ENCODE measurements around the gene APLNR. TPM values are rescaled to one million over a fixed set of nuclear protein-coding genes. Genes with fewer than 3 reads are reported as not detected.

The APLNR gene
- polyA plus RNA-seq, 4 donors = 76.7 to 107 (median 94.6) TPM

- DNase-seq (ENCODE audit: low read depth in 4 of 4, low spot score in 2 of 4) = no peak
These were observed 17.6 kb upstream of the APLNR start for GRCh38 chr11:57254631-57255030.

GRCh38 chr11:57251491-57252104 lies 14.5 kb upstream of the APLNR start:
- DNase-seq (ENCODE audit: low read depth in 4 of 4, low spot score in 2 of 4) = no peak

GRCh38 chr11:57251037-57251436 lies 14.0 kb upstream of the APLNR start:
- DNase-seq (ENCODE audit: low read depth in 4 of 4, low spot score in 2 of 4) = no peak

- DNase-seq (ENCODE audit: low read depth in 4 of 4, low spot score in 2 of 4) = peak in 1 of 4 donors; percentile 44
These were observed 12.6 kb upstream of the APLNR start for GRCh38 chr11:57249384-57250319.

GRCh38 chr11:57248780-57249383 lies 11.8 kb upstream of the APLNR start:
- DNase-seq (ENCODE audit: low read depth in 4 of 4, low spot score in 2 of 4) = peak in 2 of 4 donors; percentile 50 to 57

- no peak for DNase-seq (ENCODE audit: low read depth in 4 of 4, low spot score in 2 of 4)
These were observed 7.9 kb upstream of the APLNR start for GRCh38 chr11:57244911-57245310.

- no peak for DNase-seq (ENCODE audit: low read depth in 4 of 4, low spot score in 2 of 4)
These were observed 4.4 kb upstream of the APLNR start for GRCh38 chr11:57241353-57241972.

- DNase-seq (ENCODE audit: low read depth in 4 of 4, low spot score in 2 of 4) = no peak
These were observed 3.7 kb upstream of the APLNR start for GRCh38 chr11:57240757-57241156.

GRCh38 chr11:57240007-57240406 lies 3.0 kb upstream of the APLNR start:
- no peak for DNase-seq (ENCODE audit: low read depth in 4 of 4, low spot score in 2 of 4)

GRCh38 chr11:57239348-57239747 lies 2.3 kb upstream of the APLNR start:
- no peak for DNase-seq (ENCODE audit: low read depth in 4 of 4, low spot score in 2 of 4)

GRCh38 chr11:57235761-57236703 lies 1.0 kb downstream of the APLNR start:
- DNase-seq (ENCODE audit: low read depth in 4 of 4, low spot score in 2 of 4) = no peak

GRCh38 chr11:57233702-57234101 lies 3.3 kb downstream of the APLNR start:
- DNase-seq (ENCODE audit: low read depth in 4 of 4, low spot score in 2 of 4) = no peak

- DNase-seq (ENCODE audit: low read depth in 4 of 4, low spot score in 2 of 4) = no peak
These were observed 5.4 kb downstream of the APLNR start for GRCh38 chr11:57231539-57232253.

- DNase-seq (ENCODE audit: low read depth in 4 of 4, low spot score in 2 of 4) = no peak
These were observed 6.1 kb downstream of the APLNR start for GRCh38 chr11:57230791-57231538.

- DNase-seq (ENCODE audit: low read depth in 4 of 4, low spot score in 2 of 4) = no peak
These were observed 6.7 kb downstream of the APLNR start for GRCh38 chr11:57230316-57230715.

GRCh38 chr11:57228600-57228999 lies 8.4 kb downstream of the APLNR start:
- DNase-seq (ENCODE audit: low read depth in 4 of 4, low spot score in 2 of 4) = no peak

GRCh38 chr11:57224537-57224936 lies 12.5 kb downstream of the APLNR start:
- DNase-seq (ENCODE audit: low read depth in 4 of 4, low spot score in 2 of 4) = no peak

- DNase-seq (ENCODE audit: low read depth in 4 of 4, low spot score in 2 of 4) = no peak
These were observed 12.9 kb downstream of the APLNR start for GRCh38 chr11:57224128-57224527.

- DNase-seq (ENCODE audit: low read depth in 4 of 4, low spot score in 2 of 4) = no peak
These were observed 13.4 kb downstream of the APLNR start for GRCh38 chr11:57223601-57224000.

All from left renal cortex interstitium (tissue), 4 donors.